HG03575 (cell line): Measurements from ENCODE around the gene FAM47E.
A peak's percentile ranks its signal among the peaks of the same experiment; 100 is the strongest.

Experiments used
- ATAC-seq: cut with Tn5 transposase; IDR thresholded peaks from one replicate; pipeline ENCODE4 v1.9.1; 2021; ENCODE audit not compliant: unreplicated experiment, insufficient number of reproducible peaks, low FRiP score; ENCODE audit errors: extremely low read depth

The FAM47E gene

GRCh38 chr4:76251441-76252270, at the start of gene FAM47E:
FAM47E (plus strand) TSS chr4:76251721; CDS start chr4:76251747, 26 bp downstream.
- no peak for ATAC-seq

DNA sequence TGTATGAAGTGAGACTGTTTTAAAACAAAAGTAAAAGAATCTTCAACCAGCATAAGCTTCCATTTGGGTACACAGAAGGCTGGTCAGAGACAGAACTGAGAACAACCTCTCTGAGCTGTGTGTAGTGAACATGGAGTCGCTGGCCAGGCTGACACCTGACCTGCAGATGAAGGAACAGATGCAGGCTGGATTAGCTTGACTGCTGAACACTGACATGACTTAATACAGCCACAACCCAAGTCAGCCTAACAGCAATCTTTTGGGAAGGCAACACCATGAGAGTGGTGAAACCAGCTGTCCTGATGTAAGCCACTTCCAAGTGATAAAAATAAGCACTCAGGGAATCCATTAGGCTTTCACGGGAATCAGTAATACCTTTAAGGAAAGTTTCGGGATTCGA, 48.0 kb upstream of the FAM47E start:
- no peak for ATAC-seq

GRCh38 chr4:76204936-76205335, 46.6 kb upstream of the FAM47E start:
- ATAC-seq: no peak

- no peak for ATAC-seq
These were observed 46.0 kb upstream of the FAM47E start for GRCh38 chr4:76205476-76205875.

DNA sequence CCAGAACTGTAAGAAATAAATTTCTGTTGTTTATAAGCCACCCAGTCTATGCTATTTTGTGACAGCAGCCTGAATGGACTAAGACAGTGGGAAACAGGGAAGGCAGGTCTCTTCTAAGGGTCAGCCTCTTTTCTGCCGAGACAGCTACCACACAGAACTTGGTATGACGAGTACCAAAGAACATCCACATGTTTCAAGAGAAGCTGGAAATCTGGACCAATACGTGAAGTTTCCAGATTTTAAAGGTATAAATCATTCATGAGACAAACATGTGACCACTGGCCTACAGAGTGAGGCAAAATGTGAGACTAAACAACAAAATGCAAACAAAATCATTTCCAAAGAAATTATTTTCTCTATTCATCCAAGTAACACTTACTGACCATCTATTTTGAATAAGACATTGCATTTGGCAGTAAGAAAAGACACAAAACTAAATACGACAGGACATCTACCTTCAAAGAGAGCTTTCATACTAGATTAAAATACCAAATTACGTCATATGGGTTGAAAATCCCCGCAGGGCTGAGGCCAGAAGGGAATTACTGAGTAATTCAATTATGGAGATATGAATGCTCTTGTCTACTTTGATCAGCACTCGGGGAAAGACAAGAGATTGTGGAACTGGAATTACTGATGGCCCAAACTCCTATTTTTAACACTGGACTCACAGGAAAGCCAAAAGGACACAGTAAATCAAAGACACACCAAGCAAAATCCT, 45.1 kb upstream of the FAM47E start:
- ATAC-seq: no peak

DNA sequence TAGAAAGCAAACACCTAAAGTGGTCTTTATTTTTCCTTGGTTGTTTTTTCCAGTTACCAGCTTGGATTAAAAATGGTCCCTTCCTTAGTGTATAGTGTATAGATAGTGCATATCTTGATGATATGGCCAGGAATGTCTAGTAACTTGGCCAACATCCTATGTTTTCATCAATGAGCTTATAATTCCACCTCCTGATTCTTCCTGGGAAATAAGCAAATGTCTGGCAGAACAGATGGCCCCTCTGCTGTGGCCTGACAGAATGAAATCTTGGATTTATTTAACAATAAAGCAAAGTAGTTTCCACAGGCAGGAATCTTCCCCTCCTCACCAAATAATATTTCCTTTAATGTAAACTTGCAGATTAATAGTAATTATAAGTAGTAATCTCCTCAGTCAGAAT, 44.0 kb upstream of the FAM47E start:
- ATAC-seq: no peak

DNA sequence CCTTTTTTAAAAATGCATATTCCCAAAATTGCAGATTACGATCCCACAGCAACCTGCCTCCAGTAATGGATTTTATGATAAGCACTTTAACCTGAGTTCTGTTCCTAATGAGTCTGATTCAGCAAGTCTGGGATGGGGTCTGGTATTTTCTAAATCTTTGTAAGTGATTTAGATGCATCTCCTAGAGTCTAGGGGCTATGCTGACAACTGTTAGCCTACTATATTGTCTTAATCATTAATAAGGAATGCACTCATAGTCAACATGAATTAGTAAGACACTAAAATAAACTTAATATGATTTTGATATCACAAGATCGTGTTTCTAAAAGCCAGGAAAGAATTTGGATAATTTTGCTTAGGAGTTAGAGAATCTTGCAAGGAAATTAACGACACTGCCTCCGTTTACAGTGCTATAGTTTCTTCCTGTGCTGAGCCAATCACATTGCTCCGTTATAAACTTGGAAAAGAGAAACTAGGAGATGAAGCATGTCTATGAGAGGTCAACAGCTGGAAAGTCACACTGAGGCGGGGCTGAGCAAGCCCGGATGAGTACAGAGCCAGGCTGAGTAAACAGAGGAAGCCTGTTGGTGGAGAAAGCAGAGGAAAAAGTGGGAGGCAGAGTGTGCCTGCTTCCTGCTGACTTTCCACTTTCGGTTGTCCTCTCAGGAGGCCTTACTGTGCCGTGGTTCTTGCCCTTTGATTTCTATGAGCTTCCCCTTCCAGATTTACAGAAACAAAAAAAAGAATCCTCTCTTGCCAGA, 43.3 kb upstream of the FAM47E start:
- no peak for ATAC-seq

DNA sequence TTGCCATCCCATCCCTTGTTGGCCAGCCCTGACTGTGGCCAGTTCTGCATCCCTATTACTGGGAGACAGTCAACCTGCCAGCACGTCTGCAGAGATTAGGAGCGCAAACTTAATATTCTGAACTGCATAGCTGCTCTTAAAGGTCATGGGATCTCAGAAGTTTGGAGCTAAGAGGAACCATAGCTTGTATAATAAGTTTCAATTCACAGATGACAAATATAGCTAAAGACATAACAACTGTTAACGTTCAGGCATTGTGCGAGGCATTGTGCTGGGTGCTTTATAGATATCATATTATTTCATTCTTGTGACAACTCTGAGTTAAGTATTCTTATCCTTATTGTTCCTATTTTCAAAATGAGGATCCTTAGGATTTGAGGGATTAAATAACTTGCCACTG, 41.6 kb upstream of the FAM47E start:
- ATAC-seq: no peak

DNA sequence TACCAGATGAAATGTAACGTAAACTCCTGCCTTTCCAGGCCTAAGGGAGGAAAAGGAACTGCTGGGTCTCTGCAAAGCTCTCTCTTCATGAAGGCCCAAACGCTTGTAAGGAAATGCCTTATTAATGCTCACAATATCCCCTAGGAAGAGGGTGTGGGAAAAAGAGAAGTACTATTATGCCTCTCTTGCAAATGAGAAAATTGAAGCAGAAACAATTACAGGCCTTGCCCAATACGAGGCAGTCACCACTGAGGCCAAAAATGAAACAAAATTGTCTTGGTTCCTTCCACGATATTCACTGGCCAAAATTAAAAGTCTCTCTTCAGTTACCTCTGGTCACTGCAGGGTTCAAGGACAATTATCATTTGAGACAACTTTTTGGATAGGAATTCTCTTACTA, 41.1 kb upstream of the FAM47E start:
- ATAC-seq: no peak

DNA sequence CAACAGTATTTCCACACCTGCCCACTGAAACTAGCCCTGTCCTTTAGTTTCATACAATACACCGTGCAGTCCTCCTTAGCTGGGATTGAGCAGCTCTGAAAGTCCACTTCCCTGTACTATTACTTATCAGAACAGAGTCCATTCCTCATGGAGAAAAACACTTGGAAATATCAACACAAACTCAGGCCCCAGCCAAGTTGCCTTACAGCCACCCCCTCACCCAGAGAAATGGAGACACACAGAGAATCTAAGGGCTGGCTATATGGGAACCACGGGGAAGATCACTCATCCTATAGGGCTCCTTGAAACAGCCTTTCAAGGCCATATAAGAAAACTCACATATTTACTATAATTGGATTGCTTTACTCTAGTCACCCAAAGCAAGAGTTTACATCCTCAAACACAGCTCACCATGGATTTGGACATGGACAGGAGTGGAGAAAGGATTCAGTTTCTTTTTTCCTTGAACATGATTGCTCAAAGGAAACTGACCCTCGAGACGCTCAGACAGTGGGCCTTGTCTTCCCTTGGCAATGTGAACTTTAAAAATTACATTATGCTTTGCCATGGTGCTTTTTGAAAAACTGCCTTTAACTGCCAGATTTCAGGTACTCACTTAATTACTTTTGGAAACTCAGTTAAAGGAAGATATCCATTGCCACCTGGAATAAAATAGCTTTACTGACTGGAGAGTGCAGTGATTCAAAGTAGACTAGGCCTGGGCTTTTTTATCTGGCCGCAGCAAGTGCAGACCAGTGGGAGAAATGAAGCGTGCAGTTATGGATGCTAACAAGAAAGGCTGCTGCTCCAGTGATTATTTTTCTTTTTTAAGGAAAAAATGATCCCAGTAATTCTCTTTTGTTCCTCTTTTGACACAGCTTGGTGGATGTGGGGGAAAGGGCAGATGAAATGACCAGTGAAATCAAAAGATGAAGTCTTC, 39.5 kb upstream of the FAM47E start:
- no peak for ATAC-seq

- ATAC-seq: no peak
These were observed 38.6 kb upstream of the FAM47E start for GRCh38 chr4:76212851-76213414.

DNA sequence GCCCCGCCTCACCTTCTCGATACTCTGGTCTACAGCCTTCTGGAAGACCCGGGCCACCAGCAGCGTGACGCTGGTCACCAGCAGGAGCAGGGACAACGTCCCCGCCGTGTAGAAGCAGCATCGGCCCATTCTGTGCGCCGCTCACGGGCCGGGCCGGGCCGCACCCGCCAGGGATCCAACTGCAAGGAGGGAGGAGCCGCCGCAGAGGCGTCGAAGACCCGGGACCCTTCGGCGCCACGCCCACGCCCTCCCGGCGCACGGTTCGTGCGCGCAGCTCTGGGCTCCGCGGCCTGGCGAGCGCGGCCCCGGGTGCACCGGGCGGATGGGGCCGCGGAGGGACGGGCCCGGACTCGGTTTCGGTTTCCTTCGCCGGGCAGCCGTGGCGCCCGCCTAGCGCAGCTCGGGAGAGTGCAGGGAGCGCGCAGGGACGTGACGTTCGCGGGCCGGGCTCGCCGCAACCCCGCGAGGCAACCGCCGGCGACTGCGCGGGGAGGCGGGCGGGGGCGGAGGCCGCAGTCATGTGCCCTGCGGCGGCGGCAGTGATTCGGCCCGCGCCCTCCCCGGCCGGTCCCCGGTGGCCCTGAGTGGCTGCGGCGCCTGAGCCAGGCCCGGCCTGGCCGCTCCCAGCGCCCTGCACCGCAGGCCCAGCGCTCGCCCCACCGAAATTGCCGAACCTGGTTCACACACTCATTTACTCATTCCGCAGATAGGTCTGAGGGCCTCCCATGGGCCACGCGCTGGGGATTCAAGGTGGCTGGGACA, 37.9 kb upstream of the FAM47E start, which contains the start of gene SCARB2:
SCARB2 (minus strand) TSS at position 410 of the 762 bp plus-strand sequence; CDS start at position 129, 281 bp downstream.
- ATAC-seq: peak; percentile 38

- no peak for ATAC-seq
These were observed 37.3 kb upstream of the FAM47E start for GRCh38 chr4:76214177-76214675.

GRCh38 chr4:76215077-76215476, 36.4 kb upstream of the FAM47E start:
- ATAC-seq: no peak

- ATAC-seq: no peak
These were observed 35.0 kb upstream of the FAM47E start for GRCh38 chr4:76216524-76216923.

DNA sequence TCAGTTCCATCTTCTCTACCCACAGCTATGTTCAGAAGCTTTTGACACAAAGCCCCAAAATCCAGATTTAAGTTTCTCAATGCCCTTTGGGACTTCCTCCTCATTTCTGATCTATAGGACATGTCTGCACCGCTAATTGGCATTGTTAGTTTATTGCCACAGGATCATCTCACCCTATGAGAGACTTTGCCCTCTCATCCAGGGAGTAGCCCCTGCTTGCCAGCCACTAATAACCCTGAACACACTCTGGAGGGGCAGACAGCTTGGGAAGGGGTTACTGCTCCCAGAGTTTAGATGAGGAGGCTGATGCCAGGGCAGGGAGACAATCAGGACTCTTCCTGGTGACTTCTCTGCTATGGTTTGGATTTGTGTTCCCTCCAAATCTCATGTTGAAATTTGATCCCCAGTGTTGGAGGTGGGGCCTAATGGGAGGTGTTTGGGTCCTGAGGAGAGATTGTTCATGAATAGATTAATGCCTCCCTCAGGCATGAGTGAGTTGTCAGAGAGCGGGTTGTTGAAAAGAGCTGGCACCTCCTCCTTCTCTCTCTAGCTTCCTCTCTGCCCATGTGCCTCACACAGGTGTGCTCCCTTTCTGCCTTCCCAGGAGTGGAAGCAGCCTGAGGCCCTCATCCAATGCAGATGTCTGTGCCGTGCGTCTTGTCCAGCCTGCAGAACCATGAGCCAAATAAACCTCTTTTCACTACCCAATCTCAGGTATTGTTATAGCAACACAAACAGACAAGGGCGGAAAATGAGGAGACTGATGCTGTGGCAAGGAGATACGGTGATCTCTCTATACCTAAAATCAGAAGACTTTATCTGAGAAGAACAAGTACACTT, 34.3 kb upstream of the FAM47E start:
- no peak for ATAC-seq
